SK-N-SH (cell line): ENCODE measurements around the gene SMIM12. TPM values are rescaled to one million over a fixed set of nuclear protein-coding genes. Genes with fewer than 3 reads are reported as not detected.

Experiments used
- CTCF ChIA-PET: fragments of 300-600, 350-600 bp; formaldehyde crosslinking; extraction: SDS; loops from one replicate; lab custom pipeline; 2021; lab: Yijun Ruan, JAX
- POLR2A ChIA-PET: fragments of 350-600 bp; sonication (Branson Sonifier 250); formaldehyde crosslinking; extraction: SDS; loops from one replicate; lab custom pipeline; 2020; ENCODE audit warnings: antibody characterized with exemption, inconsistent platforms; lab: Yijun Ruan, JAX
- DNase-seq: peaks from one replicate; pipeline ENCODE4 v3.0.0; 2012
- H2AFZ ChIP-seq: fragments of 200-600 bp; sonication (generic); 2 replicates; pipeline ENCODE4 v1.8.1; 2016; ENCODE audit warnings: antibody characterized with exemption, mild to moderate bottlenecking, low read depth
- H3F3A ChIP-seq: fragments of 200-600 bp; sonication (generic); replicated peaks from 2 replicates; pipeline ENCODE3; 2016; ENCODE audit warnings: antibody characterized with exemption, mild to moderate bottlenecking; ENCODE audit not compliant: insufficient read depth
- H3K27ac ChIP-seq, 2 experiments: fragments of 200-500 bp in 1 of 2; fragments of 200-600 bp in 1 of 2; sonication (Bioruptor generic) in 1 of 2; sonication (generic), shearing (Covaris generic) in 1 of 2; 2 replicates each; pipeline versions ENCODE4 v1.5.1 to v1.6.1; 2014 to 2016; ENCODE audit warnings: low read depth in 2 of 2, inconsistent platforms in 1 of 2, low read length in 1 of 2, mild to moderate bottlenecking in 1 of 2, mixed read lengths in 1 of 2
- H3K27me3 ChIP-seq: fragments of 200-600 bp; sonication (generic), shearing (Covaris generic); 2 replicates; pipeline ENCODE4 v1.6.1; 2016; ENCODE audit warnings: mixed run types; ENCODE audit not compliant: insufficient read depth
- H3K36me3 ChIP-seq, 2 experiments: fragments of 200-500 bp in 1 of 2; fragments of 200-600 bp in 1 of 2; sonication (Bioruptor generic) in 1 of 2; sonication (generic) in 1 of 2; replicated peaks in 1 of 2; 2 replicates each; pipeline versions ENCODE3 to v1.5.1; 2014 to 2016; ENCODE audit warnings: low read length in 1 of 2, mild to moderate bottlenecking in 1 of 2; ENCODE audit not compliant: insufficient read depth in 2 of 2, control insufficient read depth in 1 of 2
- H3K4me1 ChIP-seq, 2 experiments: fragments of 200-500 bp in 1 of 2; fragments of 200-600 bp in 1 of 2; sonication (Bioruptor generic) in 1 of 2; sonication (generic), shearing (Covaris generic) in 1 of 2; 2 replicates each; pipeline versions ENCODE4 v1.5.1 to v1.6.1; 2014 to 2016; ENCODE audit warnings: low read depth in 1 of 2, low read length in 1 of 2, mixed run types in 1 of 2; ENCODE audit not compliant: insufficient read depth in 2 of 2, control insufficient read depth in 1 of 2
- H3K4me2 ChIP-seq: fragments of 200-600 bp; sonication (generic), shearing (Covaris generic); 2 replicates; pipeline ENCODE4 v1.6.1; 2017; ENCODE audit warnings: mixed run types
- H3K4me3 ChIP-seq, 2 experiments: fragments of 200-500 bp in 1 of 2; fragments of 200-600 bp in 1 of 2; sonication (Bioruptor generic) in 1 of 2; sonication (generic), shearing (Covaris generic) in 1 of 2; 2 replicates each; pipeline versions ENCODE4 v1.5.1 to v1.8.1; 2014 to 2016; ENCODE audit warnings: low read depth in 2 of 2, inconsistent platforms in 1 of 2, low read length in 1 of 2, mild to moderate bottlenecking in 1 of 2, mixed read lengths in 1 of 2, moderate library complexity in 1 of 2
- H3K79me2 ChIP-seq: fragments of 200-600 bp; sonication (generic); 2 replicates; pipeline ENCODE4 v1.8.1; 2017; ENCODE audit warnings: mild to moderate bottlenecking; ENCODE audit not compliant: insufficient read depth
- H3K9ac ChIP-seq: fragments of 200-600 bp; sonication (generic); 2 replicates; pipeline ENCODE4 v1.6.1; 2017; ENCODE audit warnings: mixed run types
- H3K9me2 ChIP-seq: fragments of 200-600 bp; sonication (generic); 2 replicates; pipeline ENCODE4 v1.6.1; 2017; ENCODE audit warnings: mixed run types
- H3K9me3 ChIP-seq: fragments of 200-600 bp; sonication (generic); 2 replicates; pipeline ENCODE4 v1.6.1; 2017; ENCODE audit warnings: mixed run types, mild to moderate bottlenecking, moderate library complexity
- H4K20me1 ChIP-seq: fragments of 200-600 bp; sonication (generic); 2 replicates; pipeline ENCODE4 v1.6.1; 2017; ENCODE audit warnings: mild to moderate bottlenecking, mixed run types; ENCODE audit not compliant: insufficient read depth
- CHD2 ChIP-seq: fragments of 150-350 bp; IDR thresholded peaks from 2 replicates; pipeline ENCODE4 v1.6.1; 2018; ENCODE audit warnings: low read length; ENCODE audit not compliant: partially characterized antibody
- CTCF ChIP-seq: fragments of 200-600 bp; sonication (generic); IDR thresholded peaks from 2 replicates; pipeline ENCODE4 v1.6.1; 2017; ENCODE audit warnings: antibody characterized with exemption, mild to moderate bottlenecking, moderate library complexity
- GATA2 ChIP-seq: sonication (generic); formaldehyde crosslinking; IDR thresholded peaks from 2 replicates; pipeline ENCODE4 v1.5.0; 2020; ENCODE audit warnings: mild to moderate bottlenecking, missing genetic modification reagents
- MEF2A ChIP-seq: IDR thresholded peaks from 2 replicates; pipeline ENCODE4 v1.4.0; 2012; ENCODE audit warnings: low read depth, borderline replicate concordance
- PBX3 ChIP-seq: IDR thresholded peaks from 2 replicates; pipeline ENCODE4; 2012
- POLR2AphosphoS5 ChIP-seq: IDR thresholded peaks from 2 replicates; pipeline ENCODE4 v1.6.1; 2012; ENCODE audit warnings: low read depth, low read length
- RAD21 ChIP-seq: IDR thresholded peaks from 2 replicates; pipeline ENCODE4 v1.6.1; 2012; ENCODE audit warnings: mild to moderate bottlenecking, low read length
- RCOR1 ChIP-seq: fragments of 150-350 bp; IDR thresholded peaks from 2 replicates; pipeline ENCODE4 v1.6.1; 2017; ENCODE audit warnings: antibody characterized with exemption, low read length
- REST ChIP-seq: IDR thresholded peaks from 2 replicates; pipeline ENCODE4 v1.6.1; 2012; ENCODE audit warnings: mild to moderate bottlenecking, low read depth, low read length, moderate library complexity
- RXRA ChIP-seq: IDR thresholded peaks from 2 replicates; pipeline ENCODE4 v1.4.0; 2012; ENCODE audit warnings: low read depth, mild to moderate bottlenecking, borderline replicate concordance
- TAF1 ChIP-seq: IDR thresholded peaks from 2 replicates; pipeline ENCODE4 v1.6.1; 2012; ENCODE audit warnings: low read depth, mild to moderate bottlenecking, low read length, moderate library complexity, borderline replicate concordance
- TEAD4 ChIP-seq: IDR thresholded peaks from 2 replicates; pipeline ENCODE4 v1.4.0; 2012; ENCODE audit warnings: mild to moderate bottlenecking, borderline replicate concordance; ENCODE audit not compliant: insufficient read depth
- USF1 ChIP-seq: IDR thresholded peaks from 2 replicates; pipeline ENCODE4 v1.4.0; 2012; ENCODE audit warnings: low read depth, borderline replicate concordance
- USF2 ChIP-seq: fragments of 150-350 bp; IDR thresholded peaks from 2 replicates; pipeline ENCODE4 v1.6.1; 2017; ENCODE audit warnings: antibody characterized with exemption, low read length, low read depth, borderline replicate concordance
- WGBS: methylation state at CpG from one replicate; pipeline ENCODE4 v1.1.6; 2017; ENCODE audit warnings: low lambda C conversion rate; 5-methylcytosine and 5-hydroxymethylcytosine counted together
- polyA plus RNA-seq, 3 experiments: library from polyadenylated mRNA; depleted of rRNA; stranded (reverse); fragments of >200 nt; gene quantifications; 2 replicates each; pipeline ENCODE4 v1.2.3, GENCODE V29; 2012

Gene SMIM12
- polyA plus RNA-seq, 1 of the 3 experiments (the other 2 are of a cell fraction): 42.3 TPM

GRCh38 chr1:34907487-34908090 lies 48.0 kb upstream of the SMIM12 start:
- Histone ChIP-seq H3K4me2 (no peak overlapping the region), H3K36me3 (no peaks in the 10 kb centered on the region), H3K27me3 (no peaks in the 10 kb centered on the region), H2AFZ (no peak overlapping the region), H3K4me3 (no peak overlapping the region), H3K9me2 (no peaks in the 10 kb centered on the region), H4K20me1 (no peaks in the 10 kb centered on the region), H3K27ac (no peak overlapping the region), H3K9ac (no peak overlapping the region), H3F3A (no peaks in the 10 kb centered on the region), H3K79me2 (no peaks in the 10 kb centered on the region), H3K9me3 (no peaks in the 10 kb centered on the region), H3K4me1 (peaks cover 0 to 3% of the 10 kb centered on the region in 2 experiments; a peak in 1 of 4 replicates)
- ChIA-PET CTCF (interaction anchor here (0.6 to 1.0 kb wide), 4 partner anchors 15 to 110 kb away, joined by 3 read pairs; partner anchors contain the start of genes DLGAP3 and SMIM12), POLR2A (no interaction called here)
- WGBS: 65% methylated on average over 5 of the region's 5 CpGs
- no peak for DNase-seq
- TF ChIP-seq REST (peak; percentile 95), CHD2 (no peak), TEAD4 (no peak), POLR2AphosphoS5 (no peak), TAF1 (no peak), PBX3 (no peak), RCOR1 (no peak)

- Histone ChIP-seq H3K79me2 (no peaks in the 10 kb centered on the region), H3K9ac (no peak overlapping the region), H3K27ac (no peak overlapping the region), H3F3A (no peaks in the 10 kb centered on the region), H3K4me1 (peaks cover 0 to 3% of the 10 kb centered on the region in 2 experiments; a peak in 1 of 4 replicates), H3K4me2 (no peak overlapping the region)
- no peak for DNase-seq
- POLR2A ChIA-PET: no interaction called here
- 42% methylated on average over 4 of the region's 4 CpGs for WGBS
- TF ChIP-seq USF2 (no peak), CHD2 (no peak), TEAD4 (no peak), MEF2A (no peak), USF1 (no peak), RXRA (no peak), CTCF (no peak), RAD21 (no peak), GATA2 (CRISPR knock-in tag) (no peak), TAF1 (no peak)
- TF ChIP-seq, all 33 proteins: peak for 0
- no peak overlapping the region for H3K4me3 ChIP-seq
- H4K20me1 ChIP-seq: no peaks in the 10 kb centered on the region
- no peak overlapping the region for H2AFZ ChIP-seq
- H3K9me3 ChIP-seq: no peaks in the 10 kb centered on the region
- no peaks in the 10 kb centered on the region for H3K9me2 ChIP-seq
- CTCF ChIA-PET: interaction anchor here (0.6 to 1.1 kb wide), 4 partner anchors 9 to 111 kb away, joined by 3 read pairs; partner anchors contain the start of genes DLGAP3 and SMIM12
- H3K36me3 ChIP-seq: no peaks in the 10 kb centered on the region
- no peaks in the 10 kb centered on the region for H3K27me3 ChIP-seq
Observed at GRCh38 chr1:34906756-34907155, 47.2 kb upstream of the SMIM12 start.
